NCI-H526 treated with DMSO at 0.1 percent for 48 hours (cell line): ENCODE measurements around the gene SHISA6.

Source experiments
- DNase-seq: peaks from one replicate; lab custom pipeline; 2025; lab: John Stamatoyannopoulos, UW

Gene SHISA6

DNA sequence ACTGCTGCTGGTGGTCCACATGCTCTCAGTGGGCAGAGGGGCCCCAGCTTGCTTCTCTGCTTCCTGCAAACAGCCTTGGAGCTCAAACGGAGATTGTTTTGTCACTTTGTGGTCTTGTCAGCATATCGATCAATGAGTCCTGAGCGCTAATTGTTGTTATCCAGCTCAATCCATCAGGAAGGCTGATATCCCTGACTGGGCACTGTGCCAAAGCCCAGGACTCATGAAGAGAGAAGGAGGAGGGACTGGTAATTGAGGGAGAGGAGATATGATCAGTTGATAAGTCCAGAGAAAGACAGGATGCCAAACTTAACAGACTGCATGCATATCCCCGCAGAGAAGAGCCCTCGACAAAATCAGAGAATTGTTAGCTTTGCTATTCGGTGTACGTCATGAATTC is 298.6 kb downstream of the SHISA6 start:
- DNase-seq, result no peak

- DNase-seq, result no peak
Measured at GRCh38 chr17:11545002-11545401, 304.0 kb downstream of the SHISA6 start.

DNA sequence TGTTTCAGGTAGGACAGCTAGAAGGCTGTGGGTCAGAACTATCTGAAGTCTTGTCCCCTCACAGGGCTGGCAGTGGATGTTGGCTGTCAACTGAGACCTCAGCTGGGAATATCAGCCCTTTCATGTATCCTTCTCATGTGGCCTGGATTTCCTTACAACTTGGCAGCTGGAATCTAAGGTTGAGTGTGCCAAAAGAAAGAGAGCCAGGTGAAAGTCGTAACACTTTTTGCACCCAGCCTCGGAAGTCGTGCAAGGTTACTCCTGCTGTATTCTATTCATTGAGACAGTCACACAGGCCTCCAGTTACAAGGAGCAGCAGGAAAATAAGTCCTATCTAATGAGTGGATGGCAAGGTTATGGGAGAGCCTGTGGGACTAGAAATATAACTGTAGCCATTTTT is 304.7 kb downstream of the SHISA6 start:
- DNase-seq, result no peak

GRCh38 chr17:11547853-11548252 is 306.8 kb downstream of the SHISA6 start:
- no peak for DNase-seq

GRCh38 chr17:11548398-11548797 is 307.4 kb downstream of the SHISA6 start:
- no peak for DNase-seq

DNA sequence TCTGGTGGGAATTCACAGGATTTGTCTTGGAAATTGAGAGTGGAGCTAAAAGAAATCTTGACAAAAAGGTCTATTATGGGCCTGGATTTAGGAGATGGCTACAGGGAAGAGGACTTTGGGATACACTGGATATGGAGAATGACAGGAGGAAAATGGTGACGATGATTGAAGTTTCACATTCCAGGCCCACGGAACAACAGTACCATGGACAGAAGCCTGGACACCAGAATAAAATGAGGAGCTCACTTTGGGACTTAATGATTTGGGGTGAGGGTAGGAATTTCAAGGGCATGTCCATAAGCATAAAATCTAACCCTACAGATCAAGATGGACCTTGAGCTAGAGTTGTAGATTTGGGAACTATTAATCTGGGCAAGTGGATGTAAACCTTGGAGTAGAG is 309.4 kb downstream of the SHISA6 start:
- no peak for DNase-seq

DNA sequence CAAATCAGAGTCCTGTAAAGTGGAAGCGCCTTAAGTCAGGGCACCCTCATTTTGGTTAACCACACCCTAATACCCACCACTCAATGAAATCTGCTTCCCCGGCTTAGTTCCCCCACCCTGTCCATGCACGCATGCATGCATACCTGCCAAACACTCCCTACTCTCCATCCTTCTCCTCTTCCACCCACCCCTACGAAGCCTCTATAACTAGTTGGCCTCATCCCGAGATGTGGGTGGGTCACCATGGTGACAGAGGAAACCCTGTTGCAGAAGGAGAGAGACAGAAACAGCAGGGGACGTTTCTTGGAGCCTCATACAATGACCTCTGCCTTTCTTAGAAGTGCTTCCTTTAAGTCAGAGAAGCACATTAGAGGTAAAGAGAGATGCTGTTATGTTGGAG is 310.4 kb downstream of the SHISA6 start:
- DNase-seq, result no peak

- no peak for DNase-seq
Measured at GRCh38 chr17:11553135-11553534, 312.1 kb downstream of the SHISA6 start.

DNA sequence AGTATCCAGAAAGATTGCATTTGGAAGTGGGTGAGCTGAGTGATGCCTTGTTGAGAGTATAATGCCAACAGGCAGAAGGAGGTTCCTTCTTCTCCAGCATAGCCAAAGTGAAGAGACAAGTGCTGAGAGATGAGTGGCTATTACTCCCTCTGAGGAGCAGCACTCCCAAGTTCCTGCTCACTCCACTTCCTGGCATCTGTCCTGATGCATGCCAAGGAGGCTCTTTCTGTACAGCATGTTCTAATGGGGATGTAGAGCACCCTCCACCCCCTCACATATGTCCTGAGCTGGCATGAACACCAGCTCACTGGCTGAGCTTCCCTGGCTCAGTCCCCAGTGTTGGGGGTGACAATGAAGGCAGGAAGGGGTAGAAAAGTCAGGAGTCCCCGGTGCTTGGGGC is 313.0 kb downstream of the SHISA6 start:
- no peak for DNase-seq

- no peak for DNase-seq
Measured at GRCh38 chr17:11554542-11554941, 313.5 kb downstream of the SHISA6 start.

- no peak for DNase-seq
Measured at GRCh38 chr17:11555530-11555929, 314.5 kb downstream of the SHISA6 start.

GRCh38 chr17:11557727-11558452 is 316.9 kb downstream of the SHISA6 start:
- DNase-seq, result no peak

- no peak for DNase-seq
Measured at GRCh38 chr17:11558681-11559234, 317.7 kb downstream of the SHISA6 start.

- DNase-seq, result no peak
Measured at GRCh38 chr17:11559601-11560000, 318.6 kb downstream of the SHISA6 start.

DNA sequence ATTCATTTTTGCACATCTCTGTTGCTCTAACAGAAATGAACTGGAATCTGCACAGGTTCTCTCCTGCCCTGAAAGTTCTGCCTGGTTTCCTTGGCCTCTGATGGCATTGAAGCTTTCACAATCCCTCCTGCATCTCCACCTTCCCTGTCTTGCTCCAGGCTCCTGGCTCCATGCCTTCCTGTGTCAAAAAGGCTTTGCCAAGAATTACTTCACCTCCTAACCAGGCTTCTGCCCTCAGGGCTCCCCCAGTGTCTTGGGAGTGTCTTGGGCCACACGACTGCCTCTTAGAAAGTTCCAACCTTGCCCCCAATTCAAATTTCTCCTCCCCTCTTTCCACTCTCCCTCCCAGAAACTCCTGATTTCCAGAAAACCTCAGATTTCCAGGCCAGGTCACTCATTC is 320.3 kb downstream of the SHISA6 start:
- no peak for DNase-seq

- no peak for DNase-seq
Measured at GRCh38 chr17:11561702-11562101, 320.7 kb downstream of the SHISA6 start.

GRCh38 chr17:11564589-11565380 is 323.8 kb downstream of the SHISA6 start:
- no peak for DNase-seq

DNA sequence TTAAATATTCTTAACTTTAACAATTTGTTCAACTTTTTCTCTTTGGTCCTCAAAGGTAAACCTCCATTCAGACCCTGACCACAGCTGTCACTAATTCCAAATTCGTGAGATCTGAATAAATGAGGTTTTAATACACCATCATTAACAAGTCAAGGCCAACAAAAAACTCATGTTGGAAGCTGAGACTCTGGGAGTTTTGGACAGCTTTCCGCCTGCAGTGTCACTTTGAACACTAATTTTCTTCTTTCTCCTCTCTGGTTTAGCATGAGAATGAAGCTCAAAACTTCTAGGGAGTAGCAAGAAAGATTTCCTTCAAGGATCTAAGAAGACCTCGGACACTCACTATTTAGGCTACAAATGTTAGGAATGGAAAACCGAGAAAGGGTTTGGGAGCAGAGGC is 324.6 kb downstream of the SHISA6 start:
- DNase-seq, result no peak

DNA sequence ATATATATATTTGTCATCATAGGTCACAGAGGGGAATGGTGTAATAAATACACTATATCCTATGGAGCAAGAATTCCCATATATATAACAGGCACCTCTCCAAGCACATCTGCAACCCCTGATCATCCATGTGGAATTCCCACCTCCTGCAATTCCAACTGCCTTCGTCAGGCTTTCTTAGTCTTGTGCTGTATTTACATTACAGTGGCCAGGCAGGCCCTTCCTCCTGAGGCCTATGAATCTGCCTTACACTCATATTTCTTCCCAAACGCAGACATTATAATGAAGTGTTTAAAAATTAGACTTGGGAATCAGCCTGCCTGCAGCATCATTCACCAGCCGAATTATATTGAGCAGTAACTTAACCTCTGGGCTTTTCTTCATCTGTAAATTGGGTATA is 338.0 kb downstream of the SHISA6 start:
- DNase-seq, result no peak

DNA sequence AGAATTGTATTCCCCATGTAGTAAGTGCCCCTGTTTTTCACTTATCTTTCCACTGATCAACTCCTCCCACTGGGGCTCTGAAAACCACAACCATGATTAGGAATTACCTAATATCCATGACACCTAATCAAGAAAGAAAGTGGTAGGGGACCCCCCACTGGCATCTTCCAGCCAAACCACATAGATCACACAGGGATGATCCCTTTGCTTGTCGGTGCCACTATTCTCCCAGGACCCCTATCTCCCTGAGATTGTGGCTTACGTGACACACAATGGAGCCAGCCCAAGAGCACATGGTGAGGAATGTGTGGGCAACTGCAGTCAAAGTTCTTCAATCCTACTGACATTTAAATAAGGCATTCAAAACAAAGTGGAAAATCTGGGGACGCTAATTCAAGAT is 339.7 kb downstream of the SHISA6 start:
- no peak for DNase-seq

- DNase-seq, result no peak
Measured at GRCh38 chr17:11582217-11582616, 341.2 kb downstream of the SHISA6 start.

DNA sequence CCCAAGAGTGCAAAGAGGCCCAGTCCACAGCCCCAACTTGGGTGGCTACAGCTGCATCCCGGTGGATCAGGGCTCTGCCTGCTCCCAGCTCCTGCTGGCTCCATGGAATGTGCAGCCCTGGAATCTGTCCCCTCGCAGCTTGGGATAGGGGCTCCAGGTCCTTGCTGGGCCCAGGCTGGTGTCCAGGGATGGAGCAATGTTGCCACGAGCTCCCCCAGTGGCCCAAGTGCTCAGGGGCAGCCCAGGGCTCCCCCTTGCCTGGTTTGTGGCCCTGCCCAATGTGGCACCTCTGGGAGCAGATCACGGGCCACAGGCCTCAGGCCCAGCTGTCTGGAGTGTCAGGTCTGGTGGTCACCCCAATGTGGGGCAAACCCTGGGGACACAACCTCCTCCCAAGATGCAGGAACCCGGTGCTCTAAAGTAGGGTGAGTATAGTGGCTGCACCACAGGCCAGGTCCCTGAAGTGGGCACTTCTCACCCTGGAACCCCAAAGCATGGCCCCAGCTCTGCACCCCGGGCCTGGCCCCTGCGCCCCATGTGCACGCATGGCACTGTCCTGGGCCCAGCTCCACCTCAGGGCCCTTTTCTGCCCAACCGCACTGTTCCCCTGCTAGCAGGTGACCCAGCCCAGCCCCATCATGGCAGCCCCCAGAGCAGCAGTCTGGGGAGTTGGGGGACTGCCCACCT is 342.4 kb downstream of the SHISA6 start:
- no peak for DNase-seq

GRCh38 chr17:11589716-11590115 is 348.7 kb downstream of the SHISA6 start:
- no peak for DNase-seq
